ENCODE measurements around the gene LYPD5. TPM values are rescaled to one million over a fixed set of nuclear protein-coding genes. Genes with fewer than 3 reads are reported as not detected.

The LYPD5 gene
- total RNA-seq, 1 experiment from 2014 or later, result 0.46 TPM

DNA sequence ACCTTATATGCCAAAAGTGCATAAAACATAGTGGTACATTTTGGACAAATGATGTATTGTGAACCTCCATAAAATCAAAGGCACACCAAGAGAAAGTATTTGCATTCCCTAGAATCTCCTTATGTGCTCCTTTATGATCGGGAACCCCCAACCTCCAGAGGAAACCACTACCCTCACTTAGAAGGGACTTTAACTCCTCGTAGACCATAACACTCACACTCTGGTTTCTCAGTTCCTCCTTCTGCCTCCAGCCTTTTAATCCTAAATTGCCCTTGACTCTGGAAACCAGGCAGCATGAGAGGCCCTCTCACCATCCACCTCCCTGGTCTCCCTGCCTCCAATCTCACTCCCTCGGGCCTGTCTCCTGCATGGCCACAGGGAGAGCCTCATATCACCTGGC is 11.7 kb downstream of the LYPD5 start:
- Mint-ChIP-seq H3K4me1 (no peaks in the 10 kb centered on the region), H3K27me3 (ENCODE audit: low read depth) (peaks cover 30% of the 10 kb centered on the region), H3K9me3 (no peaks in the 10 kb centered on the region), H3K4me3 (no peak overlapping the region), H3K27ac (no peak overlapping the region), H3K36me3 (no peaks in the 10 kb centered on the region)
- ATAC-seq (no peak), DNase-seq (ENCODE audit: low spot score) (no peak)
- ChIA-PET POLR2A (no interaction called here), CTCF (interaction anchor here (1.2 to 1.7 kb wide), 2 partner anchors 24 to 122 kb away, joined by 3 to 6 read pairs; no protein-coding TSS in a partner anchor)
- TF ChIP-seq, protein P1, sequence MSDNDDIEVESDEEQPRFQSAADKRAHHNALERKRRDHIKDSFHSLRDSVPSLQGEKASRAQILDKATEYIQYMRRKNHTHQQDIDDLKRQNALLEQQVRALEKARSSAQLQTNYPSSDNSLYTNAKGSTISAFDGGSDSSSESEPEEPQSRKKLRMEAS (CRISPR knock-in tag; IDR thresholded peaks at IDR 0.05), result no peak
- TF ChIP-seq, protein P2, sequence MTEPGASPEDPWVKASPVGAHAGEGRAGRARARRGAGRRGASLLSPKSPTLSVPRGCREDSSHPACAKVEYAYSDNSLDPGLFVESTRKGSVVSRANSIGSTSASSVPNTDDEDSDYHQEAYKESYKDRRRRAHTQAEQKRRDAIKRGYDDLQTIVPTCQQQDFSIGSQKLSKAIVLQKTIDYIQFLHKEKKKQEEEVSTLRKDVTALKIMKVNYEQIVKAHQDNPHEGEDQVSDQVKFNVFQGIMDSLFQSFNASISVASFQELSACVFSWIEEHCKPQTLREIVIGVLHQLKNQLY (CRISPR knock-in tag; IDR thresholded peaks at IDR 0.05), result no peak
- TF ChIP-seq, protein P3, sequence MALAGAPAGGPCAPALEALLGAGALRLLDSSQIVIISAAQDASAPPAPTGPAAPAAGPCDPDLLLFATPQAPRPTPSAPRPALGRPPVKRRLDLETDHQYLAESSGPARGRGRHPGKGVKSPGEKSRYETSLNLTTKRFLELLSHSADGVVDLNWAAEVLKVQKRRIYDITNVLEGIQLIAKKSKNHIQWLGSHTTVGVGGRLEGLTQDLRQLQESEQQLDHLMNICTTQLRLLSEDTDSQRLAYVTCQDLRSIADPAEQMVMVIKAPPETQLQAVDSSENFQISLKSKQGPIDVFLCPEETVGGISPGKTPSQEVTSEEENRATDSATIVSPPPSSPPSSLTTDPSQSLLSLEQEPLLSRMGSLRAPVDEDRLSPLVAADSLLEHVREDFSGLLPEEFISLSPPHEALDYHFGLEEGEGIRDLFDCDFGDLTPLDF (CRISPR knock-in tag; IDR thresholded peaks at IDR 0.05), result no peak
- TF ChIP-seq ZNF671 (CRISPR knock-in tag; IDR thresholded peaks at IDR 0.05), result no peak
- TF ChIP-seq MYBL2 (CRISPR knock-in tag; IDR thresholded peaks at IDR 0.05), result no peak
- TF ChIP-seq, protein P4, sequence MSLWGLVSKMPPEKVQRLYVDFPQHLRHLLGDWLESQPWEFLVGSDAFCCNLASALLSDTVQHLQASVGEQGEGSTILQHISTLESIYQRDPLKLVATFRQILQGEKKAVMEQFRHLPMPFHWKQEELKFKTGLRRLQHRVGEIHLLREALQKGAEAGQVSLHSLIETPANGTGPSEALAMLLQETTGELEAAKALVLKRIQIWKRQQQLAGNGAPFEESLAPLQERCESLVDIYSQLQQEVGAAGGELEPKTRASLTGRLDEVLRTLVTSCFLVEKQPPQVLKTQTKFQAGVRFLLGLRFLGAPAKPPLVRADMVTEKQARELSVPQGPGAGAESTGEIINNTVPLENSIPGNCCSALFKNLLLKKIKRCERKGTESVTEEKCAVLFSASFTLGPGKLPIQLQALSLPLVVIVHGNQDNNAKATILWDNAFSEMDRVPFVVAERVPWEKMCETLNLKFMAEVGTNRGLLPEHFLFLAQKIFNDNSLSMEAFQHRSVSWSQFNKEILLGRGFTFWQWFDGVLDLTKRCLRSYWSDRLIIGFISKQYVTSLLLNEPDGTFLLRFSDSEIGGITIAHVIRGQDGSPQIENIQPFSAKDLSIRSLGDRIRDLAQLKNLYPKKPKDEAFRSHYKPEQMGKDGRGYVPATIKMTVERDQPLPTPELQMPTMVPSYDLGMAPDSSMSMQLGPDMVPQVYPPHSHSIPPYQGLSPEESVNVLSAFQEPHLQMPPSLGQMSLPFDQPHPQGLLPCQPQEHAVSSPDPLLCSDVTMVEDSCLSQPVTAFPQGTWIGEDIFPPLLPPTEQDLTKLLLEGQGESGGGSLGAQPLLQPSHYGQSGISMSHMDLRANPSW (CRISPR knock-in tag; conservative IDR thresholded peaks at IDR 0.05; ENCODE audit: low read depth), result no peak
- TF ChIP-seq, protein P5, sequence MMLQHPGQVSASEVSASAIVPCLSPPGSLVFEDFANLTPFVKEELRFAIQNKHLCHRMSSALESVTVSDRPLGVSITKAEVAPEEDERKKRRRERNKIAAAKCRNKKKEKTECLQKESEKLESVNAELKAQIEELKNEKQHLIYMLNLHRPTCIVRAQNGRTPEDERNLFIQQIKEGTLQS (CRISPR knock-in tag; conservative IDR thresholded peaks at IDR 0.05), result no peak
- no peak for TF ChIP-seq ATF1 (CRISPR knock-in tag; IDR thresholded peaks at IDR 0.05)
- TF ChIP-seq ETV6 (CRISPR knock-in tag; IDR thresholded peaks at IDR 0.05), result no peak
- no peak for TF ChIP-seq SMAD3 (CRISPR knock-in tag; IDR thresholded peaks at IDR 0.05; ENCODE audit: borderline replicate concordance)
- TF ChIP-seq OVOL2 (CRISPR knock-in tag; IDR thresholded peaks at IDR 0.05; ENCODE audit: borderline replicate concordance), result no peak
- TF ChIP-seq, protein P6, sequence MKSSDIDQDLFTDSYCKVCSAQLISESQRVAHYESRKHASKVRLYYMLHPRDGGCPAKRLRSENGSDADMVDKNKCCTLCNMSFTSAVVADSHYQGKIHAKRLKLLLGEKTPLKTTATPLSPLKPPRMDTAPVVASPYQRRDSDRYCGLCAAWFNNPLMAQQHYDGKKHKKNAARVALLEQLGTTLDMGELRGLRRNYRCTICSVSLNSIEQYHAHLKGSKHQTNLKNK (CRISPR knock-in tag; IDR thresholded peaks at IDR 0.05), result no peak
- TF ChIP-seq MXD4 (CRISPR knock-in tag; IDR thresholded peaks at IDR 0.05; ENCODE audit: borderline replicate concordance), result no peak
- TF ChIP-seq, protein P7, sequence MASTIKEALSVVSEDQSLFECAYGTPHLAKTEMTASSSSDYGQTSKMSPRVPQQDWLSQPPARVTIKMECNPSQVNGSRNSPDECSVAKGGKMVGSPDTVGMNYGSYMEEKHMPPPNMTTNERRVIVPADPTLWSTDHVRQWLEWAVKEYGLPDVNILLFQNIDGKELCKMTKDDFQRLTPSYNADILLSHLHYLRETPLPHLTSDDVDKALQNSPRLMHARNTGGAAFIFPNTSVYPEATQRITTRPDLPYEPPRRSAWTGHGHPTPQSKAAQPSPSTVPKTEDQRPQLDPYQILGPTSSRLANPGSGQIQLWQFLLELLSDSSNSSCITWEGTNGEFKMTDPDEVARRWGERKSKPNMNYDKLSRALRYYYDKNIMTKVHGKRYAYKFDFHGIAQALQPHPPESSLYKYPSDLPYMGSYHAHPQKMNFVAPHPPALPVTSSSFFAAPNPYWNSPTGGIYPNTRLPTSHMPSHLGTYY (CRISPR knock-in tag; IDR thresholded peaks at IDR 0.05), result no peak
- TF ChIP-seq JUN (CRISPR knock-in tag; IDR thresholded peaks at IDR 0.05), result no peak
- TF ChIP-seq SMAD4 (CRISPR knock-in tag; IDR thresholded peaks at IDR 0.05), result no peak
- TF ChIP-seq, protein P8, sequence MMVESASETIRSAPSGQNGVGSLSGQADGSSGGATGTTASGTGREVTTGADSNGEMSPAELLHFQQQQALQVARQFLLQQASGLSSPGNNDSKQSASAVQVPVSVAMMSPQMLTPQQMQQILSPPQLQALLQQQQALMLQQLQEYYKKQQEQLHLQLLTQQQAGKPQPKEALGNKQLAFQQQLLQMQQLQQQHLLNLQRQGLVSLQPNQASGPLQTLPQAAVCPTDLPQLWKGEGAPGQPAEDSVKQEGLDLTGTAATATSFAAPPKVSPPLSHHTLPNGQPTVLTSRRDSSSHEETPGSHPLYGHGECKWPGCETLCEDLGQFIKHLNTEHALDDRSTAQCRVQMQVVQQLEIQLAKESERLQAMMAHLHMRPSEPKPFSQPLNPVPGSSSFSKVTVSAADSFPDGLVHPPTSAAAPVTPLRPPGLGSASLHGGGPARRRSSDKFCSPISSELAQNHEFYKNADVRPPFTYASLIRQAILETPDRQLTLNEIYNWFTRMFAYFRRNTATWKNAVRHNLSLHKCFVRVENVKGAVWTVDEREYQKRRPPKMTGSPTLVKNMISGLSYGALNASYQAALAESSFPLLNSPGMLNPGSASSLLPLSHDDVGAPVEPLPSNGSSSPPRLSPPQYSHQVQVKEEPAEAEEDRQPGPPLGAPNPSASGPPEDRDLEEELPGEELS (CRISPR knock-in tag; IDR thresholded peaks at IDR 0.05), result no peak
- no peak for TF ChIP-seq GABPB1 (CRISPR knock-in tag; IDR thresholded peaks at IDR 0.05)
- no peak for TF ChIP-seq TEAD1 (CRISPR knock-in tag; IDR thresholded peaks at IDR 0.05)

All from WTC11 (cell line).